Heart left ventricle (tissue), 13 donors: ENCODE results near the gene POLR2L.

Source experiments
- POLR2A ChIP-seq, 2 donors: fragments of 450-650 bp; IDR thresholded peaks; one replicate each; pipeline ENCODE4 v1.6.1; 2017; ENCODE audit warnings: antibody characterized with exemption in 2 of 2, mild to moderate bottlenecking in 2 of 2, moderate library complexity in 2 of 2
- TF ChIP-seq, protein P1 (sequence below), 12 donors: fragments of 200-600 bp; sonication (generic) in 4 of 12; IDR thresholded peaks; one replicate each; pipeline versions ENCODE4 v1.5.0 to v1.8.0; 2018 to 2022; ENCODE audit warnings: antibody characterized with exemption in 12 of 12, mild to moderate bottlenecking in 5 of 12
- donor health status: ischemic (EF 13 %, LVEDD 7.1; RV severe dilation, severe dysfunction).
- donor health status: DM: no; HTN: yes; CAD: no.
- donor health status: DM: no; HTN: no; CAD: no.
- donor health status: ischemic (EF 25% LVEDD 6.9; RV normal size, moderate dysfunction).
- donor health status: ischemic (EF 25% LVEDD 5.7; RV mildly dilated, moderate dysfunction).
- donor health status: ischemic (EF 35%, LVEDD 5.7; RV mildly dilated, moderate dysfunction).
- donor health status: nonischemic (EF 11% LVEDD 7.7; RV severe dilation, severe dysfunction).
- donor health status: DM: yes; HTN: yes; CAD: no.
- donor health status: PGD.
- donor health status: ischemic (EF 29% LVEDD 5.4; RV normal size, mild dysfunction).
- donor health status: nonischemic (EF 23%, LVEDD 6.1; RV moderate dilation, normal function).

DNA sequence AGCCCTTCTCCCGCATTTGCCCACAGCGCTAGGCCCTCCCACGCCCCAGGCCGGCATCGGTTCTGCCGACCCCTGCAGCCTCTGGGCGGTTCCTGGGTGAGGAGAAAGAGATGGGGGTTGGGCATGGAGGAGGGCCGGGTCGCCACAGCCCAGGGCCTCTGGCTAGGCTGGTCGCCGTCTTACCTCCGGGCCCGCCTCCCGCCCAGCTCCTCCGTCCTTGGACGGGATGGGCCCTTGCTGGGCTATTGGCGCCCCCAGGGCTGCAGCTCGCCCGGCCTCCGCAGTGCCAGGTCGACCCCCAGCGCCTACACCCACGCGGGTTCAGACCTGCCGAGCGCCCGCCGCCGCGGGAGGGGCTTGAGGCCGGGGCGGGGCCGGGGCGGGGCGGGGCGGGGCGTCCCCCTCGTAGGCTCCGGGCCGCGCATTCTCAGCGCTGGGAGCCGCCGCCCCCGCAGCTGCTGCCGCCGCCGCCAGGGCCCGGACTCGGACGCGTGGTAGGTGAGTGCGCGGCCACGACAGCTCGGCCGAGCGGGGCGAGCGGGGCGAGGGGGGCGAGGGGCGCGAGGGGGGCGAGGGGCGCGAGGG lies 9.7 kb downstream of the POLR2L start, which contains the start of gene CD151:
- TF ChIP-seq, protein P1, sequence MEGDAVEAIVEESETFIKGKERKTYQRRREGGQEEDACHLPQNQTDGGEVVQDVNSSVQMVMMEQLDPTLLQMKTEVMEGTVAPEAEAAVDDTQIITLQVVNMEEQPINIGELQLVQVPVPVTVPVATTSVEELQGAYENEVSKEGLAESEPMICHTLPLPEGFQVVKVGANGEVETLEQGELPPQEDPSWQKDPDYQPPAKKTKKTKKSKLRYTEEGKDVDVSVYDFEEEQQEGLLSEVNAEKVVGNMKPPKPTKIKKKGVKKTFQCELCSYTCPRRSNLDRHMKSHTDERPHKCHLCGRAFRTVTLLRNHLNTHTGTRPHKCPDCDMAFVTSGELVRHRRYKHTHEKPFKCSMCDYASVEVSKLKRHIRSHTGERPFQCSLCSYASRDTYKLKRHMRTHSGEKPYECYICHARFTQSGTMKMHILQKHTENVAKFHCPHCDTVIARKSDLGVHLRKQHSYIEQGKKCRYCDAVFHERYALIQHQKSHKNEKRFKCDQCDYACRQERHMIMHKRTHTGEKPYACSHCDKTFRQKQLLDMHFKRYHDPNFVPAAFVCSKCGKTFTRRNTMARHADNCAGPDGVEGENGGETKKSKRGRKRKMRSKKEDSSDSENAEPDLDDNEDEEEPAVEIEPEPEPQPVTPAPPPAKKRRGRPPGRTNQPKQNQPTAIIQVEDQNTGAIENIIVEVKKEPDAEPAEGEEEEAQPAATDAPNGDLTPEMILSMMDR (IDR thresholded peaks at IDR 0.05) = no peak
- no peak for TF ChIP-seq POLR2A (IDR thresholded peaks at IDR 0.05)
